Right renal pelvis (tissue), 4 donors: ENCODE data around the gene ARNT2. TPM values are rescaled to one million over a fixed set of nuclear protein-coding genes. Genes with fewer than 3 reads are reported as not detected.

ENCODE experiments used
- DNase-seq, 4 donors: peaks; one replicate each; pipeline ENCODE4 v3.0.0-alpha.2; 2013; ENCODE audit warnings: low read depth in 4 of 4, low spot score in 3 of 4, missing footprints in 1 of 4
- polyA plus RNA-seq, 4 donors: library from polyadenylated mRNA; unstranded; fragments of 120-200 nt; gene quantifications; one replicate each; pipeline ENCODE4 v1.2.1, GENCODE V29; 2013; ENCODE audit not compliant: insufficient read length in 4 of 4

The ARNT2 gene
- polyA plus RNA-seq, 4 donors: 61.2 to 67.9 (median 62.2) TPM

DNA sequence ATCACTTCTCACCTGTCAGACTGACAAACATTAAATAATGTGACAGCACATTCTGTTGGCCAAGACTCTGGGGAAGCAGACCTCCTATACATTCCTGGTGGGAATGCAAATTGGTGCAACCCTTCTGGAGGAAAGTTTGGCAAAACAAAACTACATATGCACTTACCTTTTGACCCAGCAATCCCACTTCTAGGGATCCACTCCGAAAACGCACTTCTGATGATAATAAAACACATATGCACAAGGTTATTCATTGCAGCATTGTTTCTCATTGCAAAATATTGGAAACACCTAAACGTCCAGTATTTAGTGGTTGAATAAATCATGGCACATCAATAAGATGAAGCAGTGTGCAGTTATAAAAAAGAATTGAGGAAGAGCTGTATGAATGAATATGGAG is 145.5 kb downstream of the ARNT2 start:
- no peak for DNase-seq

DNA sequence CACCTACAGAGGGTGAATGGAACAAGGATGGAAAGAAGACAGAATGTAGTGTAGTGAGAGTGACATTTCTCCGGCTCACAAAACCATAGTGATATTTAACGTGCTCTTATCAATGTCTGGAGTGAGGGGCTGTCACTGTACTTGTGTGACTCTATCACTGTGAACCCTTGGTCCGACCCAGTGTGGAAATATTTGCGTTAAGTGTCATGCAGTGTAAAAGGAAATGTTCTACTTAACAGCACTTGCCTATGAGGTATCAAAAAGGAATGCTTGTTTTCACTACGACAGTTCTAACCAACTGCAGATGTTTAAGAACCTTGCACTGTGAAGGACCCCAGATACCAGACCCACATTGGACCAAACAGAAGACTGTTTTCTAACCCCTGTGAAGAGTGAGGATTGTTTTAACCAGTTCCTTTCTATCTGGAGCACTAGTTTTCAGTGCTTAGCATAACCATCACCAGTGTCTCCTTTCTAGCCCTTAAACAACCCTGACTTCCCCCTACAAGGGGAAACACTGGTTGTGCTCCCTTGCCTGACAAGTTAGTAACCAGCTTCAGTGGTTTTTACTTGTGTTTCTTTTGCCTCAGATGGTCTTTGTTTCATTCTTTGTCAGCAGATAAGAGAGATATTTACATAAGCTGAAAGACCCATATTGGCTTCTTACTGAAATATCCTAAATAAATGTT is 146.2 kb downstream of the ARNT2 start:
- no peak for DNase-seq

DNA sequence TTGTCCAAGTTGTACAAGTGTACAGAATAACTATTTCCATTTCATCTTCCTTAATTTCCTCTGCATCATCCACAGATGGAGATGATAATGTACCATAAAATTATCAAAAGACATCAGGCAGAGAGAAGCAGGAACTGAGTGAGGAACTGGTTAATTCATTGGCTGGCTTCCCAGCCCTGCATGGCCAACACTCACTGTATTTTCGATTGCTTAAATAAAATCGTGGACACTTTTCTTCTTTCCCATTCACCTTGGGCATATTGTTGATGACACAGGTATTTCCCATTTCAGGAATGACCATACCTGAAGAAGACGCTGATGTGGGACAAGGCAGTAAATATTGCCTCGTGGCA is 146.7 kb downstream of the ARNT2 start:
- DNase-seq: no peak

DNA sequence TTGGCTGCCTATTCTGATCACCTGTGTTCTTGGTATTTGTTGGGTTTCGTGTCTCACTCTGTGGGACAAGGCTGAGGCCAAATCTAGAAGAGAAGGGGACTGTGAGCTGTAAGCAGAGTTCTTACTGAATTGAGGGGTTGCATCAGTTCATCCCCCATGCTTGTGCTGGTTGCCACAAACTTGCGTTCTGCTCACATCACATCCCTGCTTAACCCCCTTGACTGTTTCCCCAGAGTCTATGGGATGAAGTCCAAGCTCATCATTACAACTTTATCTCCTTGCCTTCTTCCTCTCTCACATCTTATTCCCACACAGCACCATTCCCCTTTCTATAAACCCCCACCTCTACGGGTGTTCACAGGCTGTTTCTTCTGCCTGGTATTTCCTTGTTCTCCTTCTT is 147.2 kb downstream of the ARNT2 start:
- no peak for DNase-seq

DNA sequence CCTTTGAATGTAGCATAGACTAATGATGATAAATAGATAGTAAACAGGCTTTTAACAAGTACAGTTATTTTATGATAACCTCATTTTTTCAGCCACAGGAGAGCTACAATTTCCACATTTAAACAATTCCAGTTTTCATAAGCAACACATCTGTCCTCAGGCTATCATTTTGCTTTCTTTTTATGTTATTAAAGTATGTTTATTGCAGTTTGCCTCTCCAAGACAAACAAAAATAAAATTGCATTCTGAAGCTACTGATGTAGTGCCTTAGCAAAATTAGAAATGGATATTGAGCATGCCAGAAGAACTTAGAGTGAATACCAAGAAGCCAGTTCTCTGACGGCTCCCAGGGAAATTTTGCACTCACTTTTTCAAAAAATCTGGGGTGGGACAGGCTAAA is 150.4 kb downstream of the ARNT2 start:
- no peak for DNase-seq

DNA sequence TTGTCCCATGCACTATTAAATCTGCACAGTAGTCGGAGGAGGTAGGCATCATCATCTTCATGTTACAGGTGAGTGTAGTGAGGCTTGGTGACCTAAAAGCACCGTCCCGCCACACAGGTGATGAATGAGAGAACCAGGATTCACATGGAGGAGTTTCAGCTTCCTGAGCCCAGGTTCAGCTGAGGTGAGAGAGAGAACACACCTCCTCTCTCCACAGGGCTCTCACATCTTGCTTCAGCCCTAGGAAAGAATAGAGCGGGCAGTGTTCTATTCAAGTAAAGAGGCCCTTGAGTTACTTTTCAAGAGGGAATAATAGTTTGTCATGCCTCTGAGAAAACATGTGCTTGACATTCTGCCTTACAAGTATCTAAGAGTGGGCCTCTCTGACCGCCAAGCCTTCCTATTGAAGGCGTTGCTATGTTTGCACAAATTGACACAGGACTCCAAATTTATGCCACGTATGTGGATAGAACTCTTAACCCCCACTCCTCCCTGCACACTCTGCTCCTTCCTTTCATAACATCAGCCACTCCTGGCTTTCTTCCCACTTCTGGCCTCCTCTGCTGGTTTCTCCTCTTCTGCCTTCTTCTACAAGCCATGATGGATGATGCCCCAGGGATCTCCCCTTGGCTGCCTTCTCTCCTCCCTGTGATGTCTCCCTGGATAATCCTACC is 152.6 kb downstream of the ARNT2 start:
- DNase-seq: no peak

DNA sequence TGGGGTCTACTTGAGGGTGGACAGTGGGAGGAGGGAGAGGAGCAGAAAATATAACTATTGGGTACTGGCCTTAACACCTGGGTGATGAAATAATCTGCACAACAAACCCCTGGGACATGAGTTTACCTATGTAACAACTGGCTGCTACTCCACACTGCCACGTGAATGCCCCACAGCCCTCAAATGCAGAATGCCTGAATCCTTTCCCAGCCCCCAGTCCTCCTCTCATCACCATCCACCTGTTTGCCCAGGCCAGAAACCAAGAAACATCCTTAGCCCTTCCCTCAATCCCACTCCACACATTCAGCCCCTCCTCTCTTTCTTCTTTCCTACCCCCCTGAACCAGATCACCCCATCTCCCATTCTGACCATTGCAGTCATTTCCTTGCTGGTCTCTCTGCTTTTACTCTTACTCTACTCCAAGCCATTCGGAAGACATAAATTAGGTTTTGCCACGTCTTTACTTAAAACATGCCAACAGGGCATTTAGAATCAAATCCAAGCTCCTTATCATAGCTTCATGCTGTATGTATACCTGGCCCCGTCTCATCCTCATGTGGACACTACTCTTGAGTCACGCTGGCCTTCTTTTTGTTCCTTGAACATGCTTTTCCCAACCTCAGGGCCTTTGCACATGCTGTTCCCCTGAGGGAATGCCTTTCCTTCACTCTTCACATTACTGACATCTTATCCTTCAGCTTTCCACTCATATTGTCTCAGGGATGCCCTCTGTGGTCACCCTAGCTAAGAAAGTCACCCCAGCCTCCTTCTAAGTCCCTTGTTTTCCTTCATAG is 153.5 kb downstream of the ARNT2 start:
- DNase-seq: no peak

DNA sequence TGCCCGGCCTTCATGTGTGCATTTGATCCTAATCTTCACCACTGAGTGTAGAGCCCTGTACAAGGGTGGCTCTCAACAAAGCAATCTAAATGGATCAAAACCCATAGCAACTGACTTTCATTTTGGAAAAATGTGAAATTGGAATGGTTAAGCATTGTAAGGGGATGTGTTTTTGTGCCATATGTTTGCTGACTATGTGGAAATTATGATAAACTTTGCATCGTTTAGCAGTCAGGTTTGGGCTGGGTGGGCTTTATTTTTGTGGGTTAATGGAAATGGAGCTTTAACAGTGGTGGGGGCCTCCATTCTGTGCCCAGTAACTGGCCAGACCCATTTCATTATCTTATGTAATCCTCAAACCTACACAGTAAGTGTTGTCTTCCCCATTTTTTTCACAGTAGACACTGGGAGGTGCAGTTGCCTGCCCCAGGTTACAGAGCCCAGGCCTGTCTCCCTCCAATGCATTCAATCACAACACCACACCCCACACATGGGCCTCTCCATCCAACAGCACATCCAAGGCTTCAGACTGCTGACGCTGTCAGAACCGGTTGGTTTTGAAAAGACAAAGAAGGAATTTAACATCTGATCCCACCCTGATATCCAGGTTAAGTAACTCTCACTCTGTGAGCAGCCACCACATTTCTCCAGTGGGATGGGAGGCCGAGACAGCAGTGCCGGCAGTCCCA is 154.6 kb downstream of the ARNT2 start:
- DNase-seq: no peak

DNA sequence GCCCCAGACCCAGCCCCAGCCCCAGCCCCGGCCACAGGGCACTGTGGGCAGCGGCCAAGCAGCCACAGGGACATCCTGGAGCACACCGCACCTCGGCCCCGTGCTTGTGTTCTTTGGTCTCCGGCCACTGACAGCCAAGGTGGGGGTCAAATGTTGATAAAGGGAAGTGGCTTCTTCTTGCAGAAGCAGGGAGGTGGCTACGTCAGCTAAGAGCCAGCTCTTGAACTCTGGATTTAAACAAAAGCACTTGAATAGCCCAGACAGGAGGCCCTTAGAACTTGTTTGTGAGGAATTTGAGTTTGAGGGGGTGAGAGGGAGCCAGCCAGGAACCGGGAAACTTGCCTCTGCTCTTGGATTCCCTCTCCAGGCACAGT is 155.1 kb downstream of the ARNT2 start:
- DNase-seq: no peak

DNA sequence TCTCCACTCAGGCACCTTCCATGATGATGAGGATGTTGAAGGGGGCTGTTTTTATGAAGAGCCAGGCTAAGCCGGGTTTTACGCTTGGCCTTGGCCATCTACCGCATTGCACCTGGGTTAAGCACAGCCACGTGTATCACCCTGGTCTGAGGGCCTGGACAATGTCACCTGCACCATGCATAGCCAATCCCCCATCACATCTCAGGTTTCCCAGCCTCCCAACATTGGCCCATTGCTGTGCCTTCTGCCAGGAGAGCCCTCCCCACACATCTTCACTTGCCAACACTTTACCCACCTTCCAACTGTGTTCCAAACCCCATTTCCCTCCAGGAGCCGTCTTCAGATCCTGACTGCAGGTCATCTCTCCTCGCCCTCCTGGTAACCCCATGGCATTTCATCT is 155.6 kb downstream of the ARNT2 start:
- no peak for DNase-seq

DNA sequence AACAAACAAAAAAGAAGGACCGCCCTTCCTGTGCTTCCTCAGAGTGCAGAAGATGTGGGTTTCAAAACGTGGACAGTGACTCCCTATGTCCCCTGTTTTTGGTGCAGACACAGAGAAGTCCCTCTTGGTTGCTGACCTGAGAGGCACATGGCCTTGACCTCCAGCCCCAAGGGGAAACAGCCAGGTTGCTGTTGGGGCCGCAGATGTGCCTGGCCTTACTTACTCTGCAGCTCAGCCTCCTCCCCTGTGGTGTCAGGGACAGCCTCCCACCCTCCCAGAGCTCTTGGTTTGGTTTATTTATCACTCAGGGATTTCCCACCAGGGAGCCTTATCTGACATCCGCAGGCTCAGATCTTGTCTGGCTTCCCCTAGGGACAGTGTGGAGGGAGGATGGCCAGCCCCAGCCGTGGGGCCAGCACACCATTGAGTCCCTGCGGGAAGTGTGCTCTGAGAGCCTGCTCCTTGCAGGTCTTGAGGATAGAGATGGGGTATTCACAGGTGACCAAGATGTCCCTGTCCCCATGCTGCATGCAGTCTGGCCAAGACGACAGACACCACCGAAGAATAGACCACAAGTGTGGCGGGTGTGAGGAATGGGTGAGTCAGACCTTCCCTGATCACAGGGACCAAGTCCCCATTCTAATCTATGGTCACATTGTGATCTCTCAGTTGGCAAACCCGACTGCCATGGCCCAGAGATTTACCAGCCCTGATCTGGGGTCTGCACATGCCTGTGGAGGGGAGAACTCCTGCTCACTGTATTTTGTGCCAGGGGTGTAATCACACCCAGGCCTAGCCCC is 156.6 kb downstream of the ARNT2 start:
- no peak for DNase-seq

DNA sequence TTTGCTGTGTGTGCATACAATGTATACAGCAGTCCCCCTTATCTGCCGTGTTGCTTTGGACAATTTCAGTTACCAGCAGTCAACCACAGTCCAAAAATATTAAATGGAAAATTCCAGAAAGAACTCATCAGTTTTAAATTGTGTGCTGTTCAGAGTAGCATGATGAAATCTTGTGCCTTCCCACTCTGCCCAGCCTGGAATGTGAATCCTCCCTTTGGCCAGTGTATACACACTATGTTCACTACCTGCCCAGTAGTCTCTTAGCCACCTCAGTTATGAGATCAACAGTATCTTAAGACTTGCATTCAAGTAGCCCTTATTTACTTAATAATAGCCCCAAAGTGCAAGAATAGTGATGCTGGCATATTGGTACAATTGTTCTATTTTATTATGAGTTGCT is 157.3 kb downstream of the ARNT2 start:
- no peak for DNase-seq

DNA sequence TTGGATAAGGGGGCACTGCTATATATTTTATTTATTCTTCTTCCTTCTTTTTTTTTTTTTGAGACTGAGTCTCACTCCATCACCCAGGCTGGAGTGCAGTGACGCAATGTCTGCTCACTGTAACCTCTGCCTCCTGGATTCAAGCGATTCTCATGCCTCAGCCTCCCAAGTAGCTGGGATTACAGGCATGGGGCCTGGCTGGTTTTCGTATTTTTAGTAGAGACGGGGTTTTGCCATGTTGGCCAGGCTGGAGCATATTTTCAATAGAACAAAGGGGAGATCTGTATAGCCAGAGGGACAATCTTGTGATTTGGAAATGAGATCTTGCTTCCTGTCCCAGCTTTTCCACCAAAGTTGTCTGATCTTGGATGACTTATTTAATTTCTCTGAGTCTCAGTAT is 157.9 kb downstream of the ARNT2 start:
- DNase-seq: no peak

DNA sequence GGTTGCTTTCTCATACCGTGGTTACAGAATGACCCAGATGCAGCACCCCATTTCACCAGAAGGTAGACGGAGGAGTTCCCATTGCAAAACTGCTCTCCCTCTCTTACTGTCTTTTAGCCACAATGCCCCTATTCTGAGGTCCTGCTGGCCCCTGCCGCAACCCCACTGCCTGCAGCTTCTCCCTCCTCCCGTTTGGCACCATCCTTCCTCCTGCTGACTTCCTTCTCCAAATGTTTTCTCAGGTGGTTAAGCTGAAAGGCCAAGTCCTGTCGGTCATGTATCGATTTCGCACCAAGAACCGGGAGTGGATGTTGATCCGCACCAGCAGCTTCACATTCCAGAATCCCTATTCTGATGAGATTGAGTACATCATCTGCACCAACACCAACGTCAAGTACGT is 158.7 kb downstream of the ARNT2 start:
- no peak for DNase-seq

DNA sequence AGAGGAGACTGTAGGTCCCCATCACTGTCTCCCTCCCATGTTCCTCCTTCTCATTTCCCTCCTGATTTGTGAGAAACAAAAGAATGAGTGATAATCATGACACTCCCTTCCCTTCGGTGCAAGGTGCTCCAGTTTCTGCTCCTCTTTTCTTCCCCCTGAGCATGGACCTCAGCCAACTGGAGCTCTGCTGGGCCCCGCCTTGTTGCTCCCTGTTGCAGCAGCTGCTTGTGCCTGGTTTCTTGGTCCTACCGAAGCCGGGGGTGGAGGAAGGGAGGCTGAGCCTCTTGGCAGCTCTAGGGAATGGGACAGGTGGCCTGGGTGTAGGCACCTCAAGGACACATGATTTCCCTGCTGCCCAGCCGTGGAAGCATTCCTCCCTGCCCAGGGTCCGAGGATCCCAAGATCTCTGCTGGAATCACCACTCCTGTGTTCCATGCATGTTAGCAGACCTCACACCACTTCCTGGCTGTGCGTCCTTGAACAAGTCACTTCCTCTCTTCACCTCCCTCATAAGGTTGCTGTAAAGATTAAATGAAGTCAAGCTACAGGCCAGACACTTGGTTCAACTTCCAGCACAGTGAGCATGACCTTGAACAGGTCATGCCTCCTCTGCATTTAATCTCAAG is 159.3 kb downstream of the ARNT2 start:
- DNase-seq: no peak

DNA sequence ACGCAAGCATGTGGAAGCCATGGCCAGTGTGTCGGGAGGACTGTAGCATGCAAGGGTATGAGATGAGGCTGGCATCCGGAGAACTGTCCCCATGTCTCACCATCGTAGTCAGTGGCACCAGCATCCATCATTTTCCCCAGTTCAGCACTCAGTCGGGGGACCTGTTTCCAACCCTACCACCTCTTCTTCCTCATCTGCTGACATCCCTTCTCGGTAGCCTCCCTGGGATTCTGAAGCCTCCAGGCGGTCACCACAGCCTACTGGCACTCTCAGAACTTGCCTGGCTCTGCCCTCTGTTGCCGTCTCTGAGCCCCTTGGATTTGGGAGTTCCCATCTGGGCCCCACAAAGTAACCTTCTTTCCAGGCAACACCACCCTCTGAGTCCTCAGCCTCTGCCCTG is 159.9 kb downstream of the ARNT2 start:
- DNase-seq: no peak

DNA sequence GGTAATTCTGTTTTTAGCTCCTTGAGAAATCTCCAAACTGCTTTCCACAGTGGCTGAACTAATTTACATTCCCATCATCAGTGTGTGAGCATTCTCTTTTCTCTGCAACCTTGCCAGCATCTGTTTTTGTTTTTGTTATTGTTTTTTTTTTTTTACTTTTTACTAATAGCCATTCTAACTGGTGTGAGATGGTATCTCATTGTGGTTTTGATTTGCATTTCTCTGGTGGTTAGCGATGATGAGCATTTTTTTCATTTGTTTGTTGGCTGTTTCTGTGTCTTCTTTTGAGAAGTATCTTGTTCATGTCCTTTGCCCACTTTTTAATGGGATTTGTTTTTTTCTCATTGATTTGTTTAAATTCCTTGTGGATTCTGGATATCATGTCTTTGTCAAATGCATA is 161.2 kb downstream of the ARNT2 start:
- no peak for DNase-seq

DNA sequence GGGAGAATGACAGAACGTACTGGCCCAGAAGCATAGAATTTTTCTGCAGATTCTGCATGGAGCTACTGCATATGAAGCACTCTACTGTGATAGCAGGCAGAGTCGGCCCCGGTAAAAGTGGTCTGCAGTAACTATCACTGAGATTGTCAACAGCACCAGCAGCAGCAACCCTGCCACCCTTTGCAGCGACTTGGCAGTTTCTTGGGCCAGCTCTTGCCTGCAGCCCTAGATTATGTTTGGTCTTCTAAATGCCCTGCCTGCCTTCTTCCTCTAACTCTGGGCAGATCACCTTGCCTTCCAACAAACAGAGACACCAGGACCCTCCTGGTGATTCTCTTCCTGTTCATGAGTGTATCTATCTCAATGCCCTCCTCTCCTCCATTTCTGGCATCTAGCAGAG is 161.8 kb downstream of the ARNT2 start:
- DNase-seq: no peak

DNA sequence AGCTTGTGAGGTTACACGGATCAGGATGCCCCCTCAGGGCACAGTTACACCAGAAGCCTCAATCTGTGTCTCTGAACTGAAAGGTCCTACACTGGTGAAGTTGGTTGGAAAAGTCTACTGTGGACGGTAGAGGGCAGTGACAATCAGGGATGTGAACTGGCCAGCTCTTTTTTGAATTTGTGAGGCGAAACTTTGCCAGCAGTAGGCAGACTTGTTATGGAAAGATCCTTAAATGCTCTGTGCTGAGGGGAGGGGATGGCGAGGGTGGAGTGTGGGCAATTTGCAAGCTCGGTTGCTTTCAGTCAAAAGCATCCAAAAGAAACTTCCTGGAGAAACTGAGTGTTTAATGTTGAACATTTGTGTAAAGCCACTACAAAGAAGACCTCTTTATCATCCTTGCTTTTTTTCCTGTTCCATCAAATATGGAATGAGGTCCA is 163.6 kb downstream of the ARNT2 start:
- peak; percentile 45 to 68 (median 61) for DNase-seq

DNA sequence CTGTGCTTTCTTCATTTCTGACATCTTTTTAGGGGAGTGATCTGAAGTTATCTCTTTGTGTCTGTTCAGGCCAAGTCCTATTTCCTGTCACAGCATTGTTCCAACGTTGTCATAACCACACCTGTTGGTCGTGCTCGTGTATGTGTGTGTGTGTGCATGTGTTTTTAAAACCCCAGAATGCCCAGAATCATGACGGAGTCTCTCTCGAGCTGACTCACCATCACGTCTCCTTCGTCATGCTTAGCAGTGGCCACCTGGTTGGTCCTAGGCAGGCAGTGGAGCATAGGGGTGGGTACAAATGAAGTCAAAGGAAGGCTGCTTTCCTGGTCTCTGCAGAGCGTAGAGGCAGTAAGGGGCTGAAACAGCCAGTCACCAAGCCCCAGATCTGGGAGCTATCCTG is 164.1 kb downstream of the ARNT2 start:
- no peak for DNase-seq
